GM12872 (cell line): ENCODE measurements around the gene IER5L.

Experiments
- CTCF ChIP-seq: IDR thresholded peaks from 3 replicates; pipeline ENCODE4 v1.5.1; 2011; ENCODE audit warnings: low read depth, mild to moderate bottlenecking, low read length, moderate library complexity; ENCODE audit not compliant: insufficient read depth

The IER5L gene

DNA sequence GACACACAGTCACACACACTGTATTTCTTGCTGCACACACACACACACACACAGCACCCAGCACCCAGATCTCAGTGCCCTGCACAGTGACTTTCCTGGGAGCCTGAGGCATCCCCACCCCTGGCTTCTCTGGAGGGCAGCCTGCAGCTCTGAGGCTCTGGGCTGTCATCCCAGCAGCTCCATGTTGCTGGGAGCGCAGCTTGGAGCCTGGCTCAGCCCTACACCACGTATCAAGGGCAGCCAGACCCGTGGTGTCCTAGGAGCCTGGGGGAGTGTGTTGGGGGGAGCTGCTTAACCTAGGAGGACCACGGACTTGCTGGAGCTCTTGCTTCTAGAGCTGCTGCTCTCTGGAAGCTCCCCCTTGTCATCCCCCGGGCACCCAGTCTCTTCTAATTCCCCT lies 5.2 kb downstream of the IER5L start:
- no peak for TF ChIP-seq CTCF

DNA sequence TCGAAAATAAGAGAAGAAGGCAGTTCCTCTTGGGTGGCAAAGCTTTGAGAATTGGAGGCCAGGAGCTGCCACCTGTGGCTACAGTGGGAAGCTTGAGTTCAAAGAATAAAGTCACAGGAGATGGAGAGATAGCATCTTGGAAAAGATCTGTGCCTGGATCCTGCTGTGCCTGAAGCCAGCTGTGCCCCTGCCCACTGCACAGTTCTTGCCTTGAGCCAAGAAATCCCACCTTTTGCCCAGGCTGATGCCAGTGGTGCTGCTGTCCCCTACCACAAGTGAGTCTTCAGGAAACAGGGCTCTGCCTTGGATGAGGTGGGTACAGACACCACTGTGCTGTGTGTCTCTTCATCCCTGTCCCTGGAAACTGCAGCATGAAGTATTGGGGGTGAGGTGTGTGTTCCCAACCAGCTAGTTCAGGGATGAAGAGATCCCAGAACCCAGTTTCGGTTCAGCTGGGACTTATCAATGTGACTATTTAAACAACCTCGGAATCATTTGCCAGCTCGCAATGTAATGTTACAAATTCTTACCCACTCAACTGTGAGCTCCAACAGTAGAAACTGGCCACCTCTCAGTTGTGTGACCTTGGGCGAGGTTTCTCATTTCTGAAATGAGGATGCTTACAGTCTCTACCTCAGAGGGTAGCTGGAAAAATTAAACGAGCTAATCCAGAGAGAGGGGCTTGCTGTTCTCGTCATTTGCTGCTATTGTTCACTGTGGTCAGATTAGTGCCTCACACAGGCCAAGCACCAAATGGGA lies 5.9 kb downstream of the IER5L start:
- no peak for TF ChIP-seq CTCF

DNA sequence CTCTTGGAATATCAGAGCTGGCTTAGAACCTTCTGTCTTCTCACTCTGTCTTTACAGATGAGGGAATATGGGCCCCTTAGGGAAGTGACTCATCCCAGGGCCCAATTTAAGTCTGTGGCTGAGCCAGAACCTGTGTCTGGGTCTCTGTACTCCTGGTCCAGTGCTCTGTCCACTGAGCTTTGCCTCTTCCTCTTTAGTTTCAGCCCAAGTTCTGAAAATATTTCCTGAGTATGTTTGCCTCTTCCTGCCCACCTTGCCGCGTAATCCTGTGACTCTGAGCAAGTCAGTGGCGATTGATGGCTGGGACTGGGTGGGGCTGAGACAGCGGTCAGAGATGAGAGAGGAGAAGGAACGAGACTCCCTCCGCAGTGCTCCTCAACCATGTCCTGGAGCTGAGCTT lies 7.8 kb downstream of the IER5L start:
- no peak for TF ChIP-seq CTCF

DNA sequence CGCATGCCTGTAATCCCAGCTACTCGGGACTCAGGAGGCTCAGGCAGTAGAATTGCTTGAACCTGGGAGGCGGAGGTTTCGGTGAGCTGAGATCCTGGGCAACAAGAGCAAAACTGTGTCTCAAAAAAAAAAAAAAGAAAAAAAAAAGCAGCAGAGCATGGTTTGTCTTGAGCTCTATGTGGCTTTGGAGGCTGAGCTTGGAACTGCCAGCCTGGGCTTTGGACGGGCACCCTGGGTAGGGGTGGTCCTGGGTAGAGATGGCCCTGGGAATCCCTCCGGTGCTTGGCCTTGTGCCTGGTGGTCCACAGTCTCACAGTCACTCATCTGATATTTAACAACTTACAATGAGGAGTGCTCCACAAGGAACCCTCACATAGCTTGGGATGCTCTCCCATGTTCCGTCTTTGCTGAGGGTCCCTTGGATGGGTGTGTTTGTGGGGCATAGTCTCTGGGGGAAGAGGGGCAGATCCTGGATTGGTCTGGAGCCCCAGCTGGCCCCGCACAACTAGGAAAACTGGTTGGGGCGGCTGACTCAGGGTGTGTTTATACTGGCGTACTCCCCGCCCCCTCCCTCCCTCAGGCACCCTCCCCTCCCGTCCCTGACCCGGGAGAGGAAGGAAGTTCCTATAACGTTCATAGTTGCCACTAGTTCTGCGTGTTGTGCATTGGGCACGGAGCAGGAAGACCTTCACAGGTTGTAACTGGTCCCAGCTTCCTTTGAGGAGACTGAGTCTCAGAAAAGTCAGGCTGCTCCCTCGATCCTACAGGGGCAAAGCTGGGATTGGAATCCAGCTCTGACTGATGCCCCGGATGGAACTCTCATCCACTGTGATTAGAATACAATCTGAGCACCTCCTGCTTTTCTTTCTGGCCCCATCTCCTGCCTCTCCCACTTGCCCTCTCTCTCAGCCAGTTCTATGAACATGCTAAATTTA lies 11.2 kb downstream of the IER5L start:
- TF ChIP-seq CTCF, result no peak

DNA sequence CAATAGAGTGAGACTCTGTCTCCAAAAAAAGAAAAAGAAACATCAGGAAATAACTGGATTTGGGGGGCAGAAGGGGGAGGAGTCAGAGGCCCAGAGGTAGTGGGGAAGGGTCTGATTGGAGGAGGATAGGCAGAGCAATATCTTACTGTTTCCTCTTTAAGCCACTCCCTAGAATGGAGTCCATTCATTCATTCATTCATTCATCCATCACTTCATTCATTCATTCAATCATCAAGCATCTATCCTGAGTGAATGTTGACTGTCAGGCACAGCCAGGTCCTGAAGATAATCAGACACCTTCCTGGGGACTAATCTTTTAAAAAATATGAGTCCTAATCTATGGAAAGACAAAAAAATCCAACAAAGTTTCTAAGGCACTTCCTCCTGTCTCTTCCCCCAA lies 12.9 kb downstream of the IER5L start:
- TF ChIP-seq CTCF, result no peak

DNA sequence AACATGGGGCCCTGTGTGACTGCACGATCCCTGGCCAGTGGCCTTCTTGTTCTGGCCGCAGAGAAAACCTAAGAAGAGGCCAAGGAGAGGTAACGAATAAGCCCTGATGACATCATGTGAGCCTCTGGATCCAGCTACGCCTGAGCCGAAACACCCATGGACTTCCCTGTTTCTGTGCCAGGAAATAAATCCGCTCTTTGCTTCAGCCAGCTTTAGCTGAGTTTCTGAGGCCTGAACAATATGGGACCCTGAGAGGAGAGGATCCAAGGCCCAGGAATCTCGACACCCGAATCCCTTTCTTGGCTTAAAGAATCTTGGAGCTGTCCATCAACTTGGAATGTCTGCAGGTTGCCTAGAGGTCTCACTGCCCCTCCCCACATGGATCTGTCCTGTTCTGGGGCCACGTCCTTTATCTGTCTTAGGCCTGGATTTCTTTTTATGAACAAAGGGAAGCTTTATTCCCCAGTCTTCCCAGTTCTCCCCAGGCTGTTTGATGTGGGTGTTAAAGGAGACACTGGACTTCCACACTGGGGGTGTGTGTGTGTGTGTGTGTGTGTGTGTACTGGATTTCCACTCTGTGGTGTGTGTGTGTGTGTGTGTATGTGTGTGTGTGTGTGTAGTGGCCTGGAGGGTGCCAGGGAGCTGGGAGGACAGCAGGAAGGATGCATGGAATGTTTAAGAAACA lies 13.7 kb downstream of the IER5L start:
- TF ChIP-seq CTCF, result no peak

GRCh38 chr9:129163753-129164152 lies 14.3 kb downstream of the IER5L start:
- no peak for TF ChIP-seq CTCF
